Measurements from ENCODE around the gene SERPINB12. TPM values are rescaled to one million over a fixed set of nuclear protein-coding genes. Genes with fewer than 3 reads are reported as not detected.

The SERPINB12 gene
- total RNA-seq, 2 donors from 2014 or later: not detected

GRCh38 chr18:63591725-63592124 lies 49.6 kb downstream of the SERPINB12 start:
- no peak overlapping the region for H3K4me3 ChIP-seq

GRCh38 chr18:63592471-63592870 lies 50.3 kb downstream of the SERPINB12 start:
- H3K27me3 ChIP-seq (replicated peaks; ENCODE audit: insufficient read depth): no peaks in the 10 kb centered on the region
- no peaks in the 10 kb centered on the region for H3K4me1 ChIP-seq (ENCODE audit: control insufficient read depth in 1 of 2, low read depth in 2 of 2)
- no peak for TF ChIP-seq CTCF (IDR thresholded peaks at IDR 0.05)
- no peak for ATAC-seq (ENCODE audit: insufficient number of reproducible peaks, low FRiP score, low read depth)
- DNase-seq (ENCODE audit: low spot score): no peak
- H3K27ac ChIP-seq: no peak overlapping the region
- H3K9me3 ChIP-seq: no peaks in the 10 kb centered on the region
- H3K4me3 ChIP-seq: no peak overlapping the region
- no peaks in the 10 kb centered on the region for H3K36me3 ChIP-seq

More at GRCh38 chr18:63591725-63592124, 49.6 kb downstream of the SERPINB12 start:
- Histone ChIP-seq H3K27me3 (replicated peaks; ENCODE audit: insufficient read depth) (no peaks in the 10 kb centered on the region), H3K36me3 (no peaks in the 10 kb centered on the region), H3K9me3 (no peaks in the 10 kb centered on the region), H3K27ac (no peak overlapping the region), H3K4me1 (ENCODE audit: control insufficient read depth in 1 of 2, low read depth in 2 of 2) (no peaks in the 10 kb centered on the region)
- no peak for TF ChIP-seq CTCF (IDR thresholded peaks at IDR 0.05)
- DNase-seq (ENCODE audit: low spot score): no peak
- no peak for ATAC-seq (ENCODE audit: insufficient number of reproducible peaks, low FRiP score, low read depth)

GRCh38 chr18:63596964-63597363 lies 54.8 kb downstream of the SERPINB12 start:
- no peak for TF ChIP-seq CTCF (IDR thresholded peaks at IDR 0.05)
- H3K27ac ChIP-seq: no peak overlapping the region
- ATAC-seq (ENCODE audit: insufficient number of reproducible peaks, low FRiP score, low read depth) (no peak), DNase-seq (ENCODE audit: low spot score) (no peak)
- H3K4me1 ChIP-seq (ENCODE audit: control insufficient read depth in 1 of 2, low read depth in 2 of 2): no peaks in the 10 kb centered on the region
- no peaks in the 10 kb centered on the region for H3K27me3 ChIP-seq (replicated peaks; ENCODE audit: insufficient read depth)
- H3K9me3 ChIP-seq: no peaks in the 10 kb centered on the region
- H3K4me3 ChIP-seq: no peak overlapping the region
- H3K36me3 ChIP-seq: no peaks in the 10 kb centered on the region

GRCh38 chr18:63603355-63603754 lies 61.2 kb downstream of the SERPINB12 start:
- no peak for ATAC-seq (ENCODE audit: insufficient number of reproducible peaks, low FRiP score, low read depth)
- TF ChIP-seq CTCF (IDR thresholded peaks at IDR 0.05): no peak
- H3K4me3 ChIP-seq: no peak overlapping the region

GRCh38 chr18:63603772-63604171 lies 61.6 kb downstream of the SERPINB12 start:
- no peak for TF ChIP-seq CTCF (IDR thresholded peaks at IDR 0.05)

More at GRCh38 chr18:63603355-63603754, 61.2 kb downstream of the SERPINB12 start:
- H3K9me3 ChIP-seq: no peaks in the 10 kb centered on the region
- no peaks in the 10 kb centered on the region for H3K36me3 ChIP-seq
- H3K27ac ChIP-seq: no peak overlapping the region
- DNase-seq (ENCODE audit: low spot score): no peak
- H3K27me3 ChIP-seq (replicated peaks; ENCODE audit: insufficient read depth): no peaks in the 10 kb centered on the region
- no peaks in the 10 kb centered on the region for H3K4me1 ChIP-seq (ENCODE audit: control insufficient read depth in 1 of 2, low read depth in 2 of 2)

More at GRCh38 chr18:63603772-63604171, 61.6 kb downstream of the SERPINB12 start:
- Histone ChIP-seq H3K36me3 (no peaks in the 10 kb centered on the region), H3K27ac (no peak overlapping the region), H3K27me3 (replicated peaks; ENCODE audit: insufficient read depth) (no peaks in the 10 kb centered on the region), H3K4me1 (ENCODE audit: control insufficient read depth in 1 of 2, low read depth in 2 of 2) (no peaks in the 10 kb centered on the region), H3K9me3 (no peaks in the 10 kb centered on the region), H3K4me3 (no peak overlapping the region)
- DNase-seq (ENCODE audit: low spot score) (no peak), ATAC-seq (ENCODE audit: insufficient number of reproducible peaks, low FRiP score, low read depth) (no peak)
